ENCODE results near the gene AP3D1.
"Not testable (repeated sequence)": the region's sequence is repeated elsewhere in the genome, so short reads cannot be mapped to it uniquely, and the experiment has no call there.

Gene AP3D1

GRCh38 chr19:2150794-2151338 is 500 bp downstream of the AP3D1 start:
- no peak for DNase-seq (ENCODE audit: low read depth, low spot score)

- no peak for DNase-seq (ENCODE audit: low read depth, low spot score)
Measured at GRCh38 chr19:2149980-2150793, 1.2 kb downstream of the AP3D1 start.

GRCh38 chr19:2148482-2149135 is 2.8 kb downstream of the AP3D1 start:
- DNase-seq (ENCODE audit: low read depth, low spot score), result no peak

- no peak for DNase-seq (ENCODE audit: low read depth, low spot score)
Measured at GRCh38 chr19:2145831-2146241, 5.5 kb downstream of the AP3D1 start.

GRCh38 chr19:2144190-2144589 is 7.2 kb downstream of the AP3D1 start:
- DNase-seq (ENCODE audit: low read depth, low spot score), result no peak

- no peak for DNase-seq (ENCODE audit: low read depth, low spot score)
Measured at GRCh38 chr19:2142173-2142829, 9.1 kb downstream of the AP3D1 start.

- DNase-seq (ENCODE audit: low read depth, low spot score), result no peak
Measured at GRCh38 chr19:2140138-2140569, 11.2 kb downstream of the AP3D1 start.

GRCh38 chr19:2139385-2140137 is 11.8 kb downstream of the AP3D1 start:
- DNase-seq (ENCODE audit: low read depth, low spot score), result no peak

GRCh38 chr19:2138061-2138728 is 13.2 kb downstream of the AP3D1 start:
- no peak for DNase-seq (ENCODE audit: low read depth, low spot score)

- DNase-seq (ENCODE audit: low read depth, low spot score), result no peak
Measured at GRCh38 chr19:2136796-2137195, 14.6 kb downstream of the AP3D1 start.

- no peak for DNase-seq (ENCODE audit: low read depth, low spot score)
Measured at GRCh38 chr19:2135474-2136402, 15.6 kb downstream of the AP3D1 start.

- no peak for DNase-seq (ENCODE audit: low read depth, low spot score)
Measured at GRCh38 chr19:2132731-2133490, 18.5 kb downstream of the AP3D1 start.

GRCh38 chr19:2132191-2132590 is 19.2 kb downstream of the AP3D1 start:
- DNase-seq (ENCODE audit: low read depth, low spot score), result no peak

GRCh38 chr19:2131012-2131975 is 20.1 kb downstream of the AP3D1 start:
- not testable (repeated sequence) for DNase-seq (ENCODE audit: low read depth, low spot score)

GRCh38 chr19:2129892-2130770 is 21.2 kb downstream of the AP3D1 start:
- no peak for DNase-seq (ENCODE audit: low read depth, low spot score)

- no peak for DNase-seq (ENCODE audit: low read depth, low spot score)
Measured at GRCh38 chr19:2129486-2129885, 21.9 kb downstream of the AP3D1 start.

- no peak for DNase-seq (ENCODE audit: low read depth, low spot score)
Measured at GRCh38 chr19:2129022-2129421, 22.3 kb downstream of the AP3D1 start.

Measured in iPS DF 19.7 (cell line).